MG63 (cell line): ENCODE results near the gene SDC4. TPM values are rescaled to one million over a fixed set of nuclear protein-coding genes. Genes with fewer than 3 reads are reported as not detected.
A peak's percentile ranks its signal among the peaks of the same experiment; 100 is the strongest.

ENCODE experiments used
- DNase-seq: peaks from one replicate; pipeline ENCODE4 v3.0.0-alpha.2; 2020
- H3K27me3 ChIP-seq: fragments of 250-450 bp; sonication (Bioruptor Pico); 2 replicates; pipeline ENCODE4 v1.5.1; 2020; ENCODE audit warnings: mild to moderate bottlenecking, moderate library complexity
- H3K36me3 ChIP-seq: fragments of 250-450 bp; sonication (Bioruptor Pico); 2 replicates; pipeline ENCODE4 v1.5.1; 2020; ENCODE audit warnings: mild to moderate bottlenecking, moderate library complexity
- H3K4me3 ChIP-seq: fragments of 250-450 bp; sonication (Bioruptor Pico); 2 replicates; pipeline ENCODE4 v1.5.1; 2020; ENCODE audit warnings: mild to moderate bottlenecking, moderate library complexity
- H3K9me3 ChIP-seq: fragments of 250-450 bp; sonication (Bioruptor Pico); 2 replicates; pipeline ENCODE4 v1.5.1; 2020; ENCODE audit warnings: mild to moderate bottlenecking, moderate library complexity
- total RNA-seq: library from RNA; depleted of rRNA; stranded (reverse); fragments of >200 nt; shearing (Covaris generic); gene quantifications from 2 replicates; pipeline ENCODE4 v1.2.3, GENCODE V29; 2014; ENCODE audit warnings: low replicate concordance

The SDC4 gene
- total RNA-seq, 1 experiment from 2014 or later = 214 TPM

DNA sequence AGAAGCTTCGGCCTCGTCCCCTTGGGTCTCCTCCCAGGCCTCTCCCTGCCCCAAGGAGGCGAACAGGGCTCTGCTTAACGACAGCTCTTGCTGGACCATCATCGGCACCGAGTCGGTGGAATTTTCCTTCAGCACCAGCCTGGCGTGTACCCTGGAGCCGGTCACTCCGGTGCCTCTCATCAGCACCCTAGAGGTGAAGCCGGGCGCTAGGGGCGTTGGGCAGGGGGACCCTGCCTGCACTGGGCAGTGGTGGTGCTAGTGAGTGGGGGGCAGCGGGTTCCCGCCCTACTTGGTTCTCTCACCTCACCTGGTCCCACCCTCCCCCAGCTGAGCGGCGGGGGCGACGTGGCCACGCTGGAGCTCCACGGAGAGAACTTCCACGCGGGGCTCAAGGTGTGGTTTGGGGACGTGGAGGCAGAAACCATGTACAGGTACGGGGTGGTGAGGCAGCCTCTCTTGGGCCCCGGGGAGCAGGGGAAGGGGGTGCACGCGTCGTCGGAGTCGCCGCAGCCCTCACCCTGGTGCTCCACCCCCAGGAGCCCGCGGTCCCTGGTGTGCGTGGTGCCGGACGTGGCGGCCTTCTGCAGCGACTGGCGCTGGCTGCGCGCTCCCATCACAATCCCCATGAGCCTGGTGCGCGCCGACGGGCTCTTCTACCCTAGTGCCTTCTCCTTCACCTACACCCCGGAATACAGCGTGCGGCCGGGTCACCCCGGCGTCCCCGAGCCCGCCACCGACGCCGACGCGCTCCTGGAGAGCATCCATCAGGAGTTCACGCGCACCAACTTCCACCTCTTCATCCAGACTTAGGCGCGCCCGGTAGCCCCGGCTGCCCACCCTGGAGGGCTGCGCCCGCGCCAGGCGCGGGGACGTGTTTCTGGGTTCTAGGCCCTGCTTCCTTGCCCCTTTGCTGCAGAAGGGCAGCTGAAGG, 31.8 kb downstream of the SDC4 start:
- H3K4me3 ChIP-seq = no peak overlapping the region
- no peaks in the 10 kb centered on the region for H3K9me3 ChIP-seq
- H3K27me3 ChIP-seq = no peaks in the 10 kb centered on the region
- H3K36me3 ChIP-seq = no peaks in the 10 kb centered on the region
- no peak for DNase-seq

DNA sequence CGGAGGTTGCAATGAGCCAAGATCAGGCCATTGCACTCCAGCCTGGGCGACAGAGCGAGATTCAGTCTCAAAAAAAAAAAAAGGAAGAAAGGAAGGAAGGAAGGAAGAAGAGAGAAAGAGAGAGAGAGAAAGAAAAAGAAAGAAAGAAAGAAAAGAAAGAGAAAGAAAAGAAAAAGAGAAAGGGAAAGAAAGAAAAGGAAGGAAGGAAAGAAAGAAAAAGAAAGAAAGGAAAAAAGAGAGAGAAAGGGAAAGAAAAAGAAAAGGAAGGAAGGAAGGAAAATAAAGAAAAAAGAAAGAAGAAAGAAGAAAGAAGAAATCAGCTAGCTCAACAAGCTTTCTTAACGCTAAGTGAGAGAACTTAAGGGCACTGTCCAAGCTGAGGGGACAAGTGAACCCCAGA, 32.6 kb downstream of the SDC4 start:
- Histone ChIP-seq H3K27me3 (no peaks in the 10 kb centered on the region), H3K36me3 (no peaks in the 10 kb centered on the region), H3K9me3 (no peaks in the 10 kb centered on the region), H3K4me3 (no peak overlapping the region)
- no peak for DNase-seq

- no peaks in the 10 kb centered on the region for H3K36me3 ChIP-seq
- H3K9me3 ChIP-seq = no peaks in the 10 kb centered on the region
- no peak overlapping the region for H3K4me3 ChIP-seq
- DNase-seq = no peak
- no peaks in the 10 kb centered on the region for H3K27me3 ChIP-seq
These were observed 34.3 kb downstream of the SDC4 start for GRCh38 chr20:45313943-45314342.

DNA sequence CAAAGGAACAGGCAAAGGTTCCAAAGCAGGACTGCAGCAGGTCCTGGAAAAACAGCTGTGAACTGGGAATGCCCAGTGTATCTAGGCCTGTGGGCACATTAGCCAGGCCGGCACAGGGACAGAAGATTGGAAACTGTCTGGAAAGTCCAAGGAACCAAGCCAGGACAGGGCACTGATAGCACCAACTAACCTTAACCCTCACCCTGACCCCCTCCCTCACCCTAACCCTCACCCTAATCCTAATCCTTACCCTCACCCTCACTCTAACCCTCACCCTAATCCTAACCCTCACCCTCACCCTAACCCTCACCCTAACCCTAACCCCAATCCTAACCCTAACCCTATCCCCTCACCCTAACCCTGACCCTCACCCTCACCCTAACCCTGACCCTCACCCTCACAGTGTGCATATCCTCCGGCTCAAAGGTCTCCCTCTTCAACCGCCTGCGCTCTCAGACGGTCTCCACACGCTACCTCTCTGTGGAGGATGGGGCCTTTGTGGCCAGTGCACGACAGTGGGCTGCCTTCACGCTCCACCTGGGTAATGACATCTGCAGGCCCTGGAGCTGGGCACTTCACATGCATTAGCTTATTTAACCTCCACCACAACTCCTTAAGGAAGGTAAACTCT, 35.0 kb downstream of the SDC4 start:
- no peak for DNase-seq
- Histone ChIP-seq H3K27me3 (no peaks in the 10 kb centered on the region), H3K9me3 (no peaks in the 10 kb centered on the region), H3K36me3 (no peaks in the 10 kb centered on the region), H3K4me3 (no peak overlapping the region)

DNA sequence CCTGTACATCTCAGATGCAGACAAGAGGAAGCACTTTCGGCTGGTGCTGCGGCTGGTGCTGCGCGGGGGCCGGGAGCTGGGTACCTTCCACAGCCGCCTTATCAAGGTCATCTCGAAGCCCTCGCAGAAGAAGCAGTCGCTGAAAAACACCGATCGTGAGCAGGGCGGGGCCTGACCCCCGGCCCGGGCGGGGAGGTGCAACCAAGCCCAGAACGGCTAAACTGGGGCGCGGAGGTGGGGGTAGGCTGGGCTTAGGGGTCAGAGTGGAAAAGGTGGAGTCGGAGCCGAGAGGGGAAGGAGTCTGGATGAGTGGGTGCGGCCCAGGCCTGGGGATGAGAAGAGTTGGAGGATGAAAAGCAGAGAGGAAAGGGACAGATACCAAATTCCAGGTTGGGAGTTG, 36.0 kb downstream of the SDC4 start:
- no peak for DNase-seq
- Histone ChIP-seq H3K4me3 (no peak overlapping the region), H3K27me3 (no peaks in the 10 kb centered on the region), H3K36me3 (no peaks in the 10 kb centered on the region), H3K9me3 (no peaks in the 10 kb centered on the region)

DNA sequence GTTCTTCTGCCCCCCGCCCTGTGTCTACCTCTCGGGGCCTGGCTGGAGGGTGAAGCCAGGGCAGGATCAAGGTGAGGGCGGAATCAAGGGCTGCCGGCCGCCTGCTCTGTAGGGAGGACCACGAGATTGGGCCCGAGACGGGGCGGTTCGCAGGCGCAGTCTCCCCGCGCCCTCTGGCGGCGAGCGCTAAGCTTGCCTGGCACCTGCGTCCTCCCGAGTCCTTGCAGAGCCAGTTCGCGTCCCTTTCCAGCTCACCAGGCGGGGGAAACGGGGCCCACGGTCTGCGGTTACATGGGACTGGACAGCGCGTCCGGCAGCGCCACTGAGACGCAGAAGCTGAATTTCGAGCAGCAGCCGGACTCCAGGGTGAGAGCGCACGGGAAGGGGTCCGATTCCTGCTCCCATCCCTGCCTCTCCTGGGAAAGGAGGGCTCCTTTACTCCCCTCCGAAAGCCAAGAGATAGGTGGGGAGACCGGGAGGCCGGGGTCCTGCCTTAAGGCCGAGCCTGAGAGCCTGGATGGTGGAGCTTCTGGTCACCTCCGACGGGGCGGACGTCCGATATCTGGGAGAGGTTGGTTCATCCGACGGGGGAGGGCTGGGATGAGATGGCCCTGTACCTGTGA, 36.5 kb downstream of the SDC4 start:
- DNase-seq = peak; percentile 73
- Histone ChIP-seq H3K9me3 (no peaks in the 10 kb centered on the region), H3K27me3 (no peaks in the 10 kb centered on the region), H3K4me3 (no peak overlapping the region), H3K36me3 (no peaks in the 10 kb centered on the region)

GRCh38 chr20:45309075-45309474, 39.1 kb downstream of the SDC4 start:
- Histone ChIP-seq H3K36me3 (no peaks in the 10 kb centered on the region), H3K9me3 (no peaks in the 10 kb centered on the region), H3K4me3 (no peak overlapping the region), H3K27me3 (no peaks in the 10 kb centered on the region)
- DNase-seq = no peak

DNA sequence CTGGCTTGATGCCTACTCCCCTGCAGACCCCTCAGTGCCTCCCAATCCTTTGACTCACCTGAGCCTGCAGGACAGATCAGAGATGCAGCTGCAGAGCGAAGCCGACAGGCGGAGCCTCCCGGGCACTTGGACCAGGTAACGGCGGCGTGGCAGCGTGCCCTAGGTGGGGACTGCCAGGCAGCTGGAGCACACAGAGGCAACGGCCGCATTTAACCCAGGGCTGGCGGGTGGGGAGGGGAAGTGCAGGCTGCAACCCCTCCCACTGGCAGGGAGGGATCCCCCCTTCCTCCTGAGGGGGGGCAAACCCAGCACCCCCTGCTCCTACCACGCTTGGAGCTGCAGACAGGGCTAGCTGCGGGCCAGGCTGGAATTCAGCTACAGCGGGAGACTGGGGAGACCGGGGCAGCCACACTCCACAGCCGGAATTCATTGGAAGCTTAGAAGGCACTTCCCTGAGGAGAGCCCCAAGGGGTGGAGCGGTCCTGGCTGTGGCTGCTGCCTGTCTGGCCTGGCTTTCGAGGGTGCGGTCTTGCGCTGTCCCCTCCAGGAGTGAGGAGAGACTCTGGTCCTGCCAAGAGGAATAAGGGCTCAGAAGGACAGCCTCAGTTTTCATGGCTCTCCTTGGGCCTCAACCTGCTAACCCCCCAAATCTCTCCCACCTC, 40.0 kb downstream of the SDC4 start, which contains the start of gene MATN4:
MATN4 (minus strand) TSS at position 183 of the 662 bp plus-strand sequence. CDS start 2,717 bp downstream, outside the sequence.
- no peaks in the 10 kb centered on the region for H3K9me3 ChIP-seq
- no peaks in the 10 kb centered on the region for H3K27me3 ChIP-seq
- H3K4me3 ChIP-seq = no peak within 1 kb of the TSS
- DNase-seq = no peak
- no peaks in the 10 kb centered on the region for H3K36me3 ChIP-seq

GRCh38 chr20:45307076-45307640, 41.1 kb downstream of the SDC4 start:
- H3K36me3 ChIP-seq = no peaks in the 10 kb centered on the region
- no peak overlapping the region for H3K4me3 ChIP-seq
- H3K9me3 ChIP-seq = no peaks in the 10 kb centered on the region
- H3K27me3 ChIP-seq = no peaks in the 10 kb centered on the region
- no peak for DNase-seq

DNA sequence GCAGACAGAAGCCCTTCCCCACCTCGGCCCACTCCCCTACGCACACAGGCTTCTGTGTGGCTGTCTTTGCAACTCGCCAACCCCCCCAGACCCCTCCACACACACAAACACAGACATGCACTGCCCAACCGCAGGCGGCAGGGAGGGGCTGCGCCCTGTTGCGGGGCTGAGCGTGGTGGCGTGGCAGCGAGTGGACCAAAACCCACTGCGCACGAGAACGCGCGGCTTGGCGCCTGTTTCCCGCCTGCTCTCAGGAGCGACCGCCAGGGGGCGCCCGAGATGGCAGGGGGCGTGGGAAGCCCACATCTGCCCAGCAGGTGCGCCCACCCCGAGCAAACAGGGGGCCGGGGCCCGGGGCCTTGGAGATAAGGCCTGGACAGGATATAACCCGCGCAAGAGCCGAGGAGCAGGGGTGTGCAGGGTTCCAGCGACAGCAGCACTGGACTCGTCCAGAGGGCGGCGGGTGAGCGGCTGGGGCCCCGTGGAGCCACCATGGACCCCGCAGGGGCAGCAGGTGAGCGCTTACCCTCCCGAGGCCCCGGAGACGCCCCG, 41.7 kb downstream of the SDC4 start, which contains the start of gene RBPJL:
RBPJL (plus strand) TSS at position 410 of the 552 bp plus-strand sequence; CDS start at position 493, 83 bp downstream.
- DNase-seq = no peak
- no peak within 1 kb of the TSS for H3K4me3 ChIP-seq
- no peaks in the 10 kb centered on the region for H3K9me3 ChIP-seq
- no peaks in the 10 kb centered on the region for H3K36me3 ChIP-seq
- H3K27me3 ChIP-seq = no peaks in the 10 kb centered on the region

- Histone ChIP-seq H3K9me3 (no peaks in the 10 kb centered on the region), H3K36me3 (no peaks in the 10 kb centered on the region), H3K27me3 (no peaks in the 10 kb centered on the region), H3K4me3 (no peak overlapping the region)
- no peak for DNase-seq
These were observed 43.0 kb downstream of the SDC4 start for GRCh38 chr20:45305262-45305661.

DNA sequence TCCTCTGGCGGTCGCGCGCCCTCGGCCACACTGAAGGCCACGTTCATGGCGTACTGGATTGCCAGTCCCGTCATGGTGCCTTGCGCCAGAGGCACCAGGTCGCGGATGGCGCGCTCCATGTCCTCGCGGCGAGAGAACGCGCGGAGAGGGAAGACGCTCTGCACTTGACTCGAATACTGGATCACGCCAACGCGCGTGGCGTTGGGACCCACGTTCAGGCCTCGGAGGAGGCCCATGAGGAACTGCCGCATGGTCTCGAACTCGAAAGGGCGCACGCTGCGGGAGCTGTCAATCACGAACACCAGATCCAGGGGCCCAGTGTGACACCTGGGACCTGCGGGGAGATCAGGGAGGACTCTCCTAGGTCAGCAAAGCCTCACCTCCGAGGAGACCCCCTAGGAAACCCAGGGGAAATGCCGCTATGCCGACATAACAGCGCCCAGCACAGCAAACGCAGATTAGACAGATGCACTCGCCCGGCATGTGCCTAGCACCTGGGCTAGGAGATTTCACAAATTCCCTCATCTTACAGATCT, 43.7 kb downstream of the SDC4 start:
- Histone ChIP-seq H3K27me3 (no peaks in the 10 kb centered on the region), H3K9me3 (no peaks in the 10 kb centered on the region), H3K4me3 (no peak overlapping the region), H3K36me3 (no peaks in the 10 kb centered on the region)
- no peak for DNase-seq

- H3K4me3 ChIP-seq = no peak overlapping the region
- DNase-seq = no peak
- H3K27me3 ChIP-seq = no peaks in the 10 kb centered on the region
- H3K36me3 ChIP-seq = no peaks in the 10 kb centered on the region
- H3K9me3 ChIP-seq = no peaks in the 10 kb centered on the region
These were observed 44.4 kb downstream of the SDC4 start for GRCh38 chr20:45303586-45304463.

DNA sequence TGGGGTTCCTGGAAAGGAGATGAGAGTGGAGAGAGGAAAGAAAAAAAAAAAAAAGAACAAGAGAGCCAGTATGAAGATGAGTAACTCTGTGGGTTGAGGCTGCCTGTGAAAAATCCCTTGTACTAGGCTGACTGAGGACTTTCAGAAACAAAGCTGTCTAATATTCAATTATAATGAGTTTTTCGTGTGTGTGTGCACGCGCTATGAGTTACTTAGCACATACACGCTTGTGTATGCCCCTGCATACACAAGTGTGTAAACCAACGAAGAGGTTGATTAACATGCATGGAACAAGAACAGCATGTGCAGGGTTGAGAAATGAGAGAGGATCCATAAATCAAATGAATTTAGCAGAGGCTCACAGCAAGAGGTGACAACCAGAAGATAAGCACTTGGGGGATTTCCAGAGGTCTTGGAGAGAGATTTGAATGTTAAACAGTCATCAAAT, 46.4 kb downstream of the SDC4 start:
- no peaks in the 10 kb centered on the region for H3K27me3 ChIP-seq

DNA sequence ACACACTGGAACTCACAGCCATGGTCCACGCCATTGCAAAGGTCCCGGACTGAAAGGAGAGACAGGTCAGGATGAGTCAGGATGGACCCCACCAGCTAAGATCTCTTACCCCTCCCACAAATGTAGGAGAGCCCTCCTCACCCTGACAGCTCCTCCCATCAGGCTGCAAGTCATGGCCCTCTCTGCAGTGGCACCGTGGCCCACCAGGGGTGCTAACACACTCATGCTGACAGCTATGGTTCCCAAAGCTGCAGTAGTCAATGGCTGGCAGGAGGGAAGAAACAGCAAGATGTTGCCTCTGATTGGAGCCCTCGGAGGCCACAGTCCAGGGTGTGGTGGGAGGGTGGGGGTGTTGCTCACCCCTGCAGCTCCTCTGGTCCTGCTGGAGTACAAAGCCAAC, 47.3 kb downstream of the SDC4 start:
- Histone ChIP-seq H3K9me3 (no peaks in the 10 kb centered on the region), H3K27me3 (no peaks in the 10 kb centered on the region)
- DNase-seq = peak; percentile 72

More for the DNA sequence above, 46.4 kb downstream of the SDC4 start:
- DNase-seq = no peak
- no peak overlapping the region for H3K4me3 ChIP-seq
- H3K36me3 ChIP-seq = no peaks in the 10 kb centered on the region
- H3K9me3 ChIP-seq = no peaks in the 10 kb centered on the region

More for the DNA sequence above, 47.3 kb downstream of the SDC4 start:
- Histone ChIP-seq H3K4me3 (no peak overlapping the region), H3K36me3 (no peaks in the 10 kb centered on the region)
